ENCODE results near the gene LINS1. TPM values are rescaled to one million over a fixed set of nuclear protein-coding genes. Genes with fewer than 3 reads are reported as not detected.

Gene LINS1
- total RNA-seq, 1 donor from 2014 or later, result 4.6 TPM

DNA sequence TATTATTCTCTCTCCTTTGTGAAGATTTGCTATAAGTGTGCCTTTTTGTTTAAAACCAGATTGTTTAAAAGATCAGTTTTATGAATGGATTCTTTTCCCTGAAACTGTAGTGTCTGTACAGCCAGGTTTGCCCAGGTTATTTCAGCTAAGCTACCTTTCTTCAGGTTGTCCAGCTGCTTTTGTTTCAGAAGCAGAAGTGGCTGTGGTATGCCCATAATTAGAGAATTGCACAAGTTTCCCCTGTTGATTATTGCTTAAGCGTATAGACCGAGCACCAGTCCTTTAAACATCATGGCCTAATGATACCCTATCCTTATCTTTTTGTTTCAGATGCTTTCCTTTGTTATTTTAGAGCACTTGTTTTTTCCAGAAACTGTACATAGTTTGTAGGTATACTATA lies 10.6 kb upstream of the LINS1 start:
- TF ChIP-seq, protein P1, sequence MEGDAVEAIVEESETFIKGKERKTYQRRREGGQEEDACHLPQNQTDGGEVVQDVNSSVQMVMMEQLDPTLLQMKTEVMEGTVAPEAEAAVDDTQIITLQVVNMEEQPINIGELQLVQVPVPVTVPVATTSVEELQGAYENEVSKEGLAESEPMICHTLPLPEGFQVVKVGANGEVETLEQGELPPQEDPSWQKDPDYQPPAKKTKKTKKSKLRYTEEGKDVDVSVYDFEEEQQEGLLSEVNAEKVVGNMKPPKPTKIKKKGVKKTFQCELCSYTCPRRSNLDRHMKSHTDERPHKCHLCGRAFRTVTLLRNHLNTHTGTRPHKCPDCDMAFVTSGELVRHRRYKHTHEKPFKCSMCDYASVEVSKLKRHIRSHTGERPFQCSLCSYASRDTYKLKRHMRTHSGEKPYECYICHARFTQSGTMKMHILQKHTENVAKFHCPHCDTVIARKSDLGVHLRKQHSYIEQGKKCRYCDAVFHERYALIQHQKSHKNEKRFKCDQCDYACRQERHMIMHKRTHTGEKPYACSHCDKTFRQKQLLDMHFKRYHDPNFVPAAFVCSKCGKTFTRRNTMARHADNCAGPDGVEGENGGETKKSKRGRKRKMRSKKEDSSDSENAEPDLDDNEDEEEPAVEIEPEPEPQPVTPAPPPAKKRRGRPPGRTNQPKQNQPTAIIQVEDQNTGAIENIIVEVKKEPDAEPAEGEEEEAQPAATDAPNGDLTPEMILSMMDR (conservative IDR thresholded peaks at IDR 0.05; ENCODE audit: low read depth, low read length), result no peak
- no peak for DNase-seq (ENCODE audit: low read depth)
- no peak overlapping the region for H3K4me3 ChIP-seq (ENCODE audit: low read depth, low read length)

DNA sequence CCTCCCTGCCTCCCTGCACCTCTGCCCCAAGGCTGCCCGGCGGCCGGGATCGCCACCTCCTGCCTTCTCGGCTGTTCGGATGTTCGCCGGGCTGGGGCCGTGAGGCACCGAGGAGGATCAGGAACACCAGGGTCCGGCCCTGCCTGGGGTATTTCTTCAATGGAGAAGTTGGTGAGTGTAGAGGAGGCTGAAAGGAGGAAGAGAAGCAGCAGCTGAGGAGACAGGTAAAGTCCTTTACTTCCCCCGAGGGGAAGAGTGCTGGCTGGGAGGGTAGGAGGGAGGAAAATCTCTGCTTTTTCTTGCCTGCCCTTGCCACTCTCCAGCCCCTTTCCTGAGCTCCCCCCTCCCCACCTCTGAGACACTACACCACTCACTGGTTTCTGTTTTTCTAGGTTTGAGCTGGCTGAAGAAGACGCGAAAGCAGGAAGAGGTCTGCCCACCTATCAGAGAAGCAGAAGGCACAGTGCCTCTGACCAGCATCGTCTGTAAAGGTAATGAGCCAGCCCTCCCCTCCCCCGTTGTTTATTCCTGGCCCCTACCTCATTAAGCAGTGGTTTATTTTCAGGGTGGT lies 924 bp upstream of the LINS1 start:
- TF ChIP-seq, protein P1 (conservative IDR thresholded peaks at IDR 0.05; ENCODE audit: low read depth, low read length), result no peak
- DNase-seq (ENCODE audit: low read depth), result no peak

DNA sequence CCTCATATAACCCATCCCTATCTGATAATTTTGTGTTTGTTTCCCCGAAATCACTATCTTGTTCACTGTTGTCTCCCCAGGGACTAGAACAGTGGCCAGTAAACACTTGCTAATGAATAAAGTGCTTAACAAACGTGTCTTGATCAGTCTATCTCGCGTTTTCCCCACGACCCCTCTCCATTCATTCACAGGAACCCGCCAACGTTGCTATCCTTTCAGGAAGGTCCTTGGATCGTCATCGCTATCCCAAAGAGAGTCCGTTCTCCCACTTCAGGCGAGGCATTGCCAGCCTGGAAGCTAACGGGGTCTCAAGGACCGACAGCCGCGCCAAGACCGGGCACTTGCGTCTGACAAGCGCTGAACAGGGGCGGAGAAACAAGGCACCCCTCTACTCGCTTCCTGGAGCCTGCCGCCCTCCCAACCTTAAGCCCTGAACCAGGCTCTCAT lies 344 bp downstream of the LINS1 start:
- DNase-seq (ENCODE audit: low read depth), result no peak
- TF ChIP-seq, protein P1 (conservative IDR thresholded peaks at IDR 0.05; ENCODE audit: low read depth, low read length), result no peak
- H3K4me3 ChIP-seq (ENCODE audit: low read depth, low read length), result peak overlapping the region; percentile 93

More for the DNA sequence above, 924 bp upstream of the LINS1 start:
- peak overlapping the region; percentile 90 for H3K4me3 ChIP-seq (ENCODE audit: low read depth, low read length)

DNA sequence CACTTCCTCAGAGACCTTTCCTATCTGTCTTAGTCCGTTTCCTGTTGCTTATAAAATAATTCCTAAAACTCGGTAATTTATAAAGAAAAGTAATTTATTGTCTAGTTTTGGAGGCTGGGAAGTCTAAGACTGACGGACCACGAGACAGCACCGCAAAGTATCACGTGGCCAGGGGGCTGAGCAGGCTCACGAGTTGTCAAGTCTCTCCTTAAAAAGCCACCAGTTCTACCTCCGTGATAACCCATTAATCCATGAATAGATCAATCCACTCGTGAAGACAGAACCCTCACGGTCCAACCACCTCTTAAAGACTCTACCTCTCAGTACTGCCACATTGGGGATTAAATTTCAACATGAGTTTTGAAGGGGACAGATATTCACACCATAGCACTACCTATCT lies 821 bp downstream of the LINS1 start:
- TF ChIP-seq, protein P1 (conservative IDR thresholded peaks at IDR 0.05; ENCODE audit: low read depth, low read length), result no peak
- peak overlapping the region; percentile 93 for H3K4me3 ChIP-seq (ENCODE audit: low read depth, low read length)
- DNase-seq (ENCODE audit: low read depth), result no peak

DNA sequence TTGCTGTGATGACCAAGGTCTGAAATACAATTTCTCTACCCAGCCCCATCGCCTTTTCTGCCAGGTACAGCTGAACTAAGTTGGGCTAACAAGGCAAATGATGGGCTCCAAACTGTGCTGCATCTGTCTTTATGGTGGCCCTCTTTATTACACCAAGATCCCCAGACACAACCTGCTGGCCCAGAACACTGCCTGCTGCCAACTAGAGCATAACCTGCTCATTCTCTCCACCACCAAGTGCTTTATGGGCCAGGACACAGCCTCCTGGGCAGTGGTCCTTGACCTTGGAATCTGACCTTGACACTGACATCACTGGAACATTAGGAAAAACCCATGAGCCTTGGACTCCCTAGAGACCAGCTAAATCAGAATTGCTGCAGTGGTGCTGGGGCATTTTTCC lies 3.3 kb downstream of the LINS1 start:
- H3K4me3 ChIP-seq (ENCODE audit: low read depth, low read length), result no peak overlapping the region
- DNase-seq (ENCODE audit: low read depth), result no peak
- TF ChIP-seq, protein P1 (conservative IDR thresholded peaks at IDR 0.05; ENCODE audit: low read depth, low read length), result no peak

- no peak for DNase-seq (ENCODE audit: low read depth)
- H3K4me3 ChIP-seq (ENCODE audit: low read depth, low read length), result no peak overlapping the region
- TF ChIP-seq, protein P1 (conservative IDR thresholded peaks at IDR 0.05; ENCODE audit: low read depth, low read length), result no peak
Observed at GRCh38 chr15:100597862-100598261, 4.1 kb downstream of the LINS1 start.

- H3K4me3 ChIP-seq (ENCODE audit: low read depth, low read length), result no peak overlapping the region
- DNase-seq (ENCODE audit: low read depth), result no peak
Observed at GRCh38 chr15:100596792-100597191, 5.2 kb downstream of the LINS1 start.

More at GRCh38 chr15:100596792-100597191, 5.2 kb downstream of the LINS1 start:
- TF ChIP-seq, protein P1 (conservative IDR thresholded peaks at IDR 0.05; ENCODE audit: low read depth, low read length), result no peak
